GM23338 (cell line): ENCODE results near the gene ATOH8. TPM values are rescaled to one million over a fixed set of nuclear protein-coding genes. Genes with fewer than 3 reads are reported as not detected.

ENCODE experiments used
- ATAC-seq: fragments of 200-7000 bp; cut with Tn5 transposase; 3 replicates; pipeline ENCODE4 v1.9.1; 2020
- DNase-seq: peaks from one replicate; pipeline ENCODE4 v3.0.0-alpha.2; 2015; ENCODE audit warnings: low spot score
- H2AFZ ChIP-seq: fragments of 200-600 bp; sonication (generic); 2 replicates; pipeline ENCODE4 v1.8.0; 2016; ENCODE audit warnings: antibody characterized with exemption, mild to moderate bottlenecking, moderate library complexity
- H3F3A ChIP-seq: fragments of 200-600 bp; sonication (generic); replicated peaks from 2 replicates; pipeline ENCODE4 v1.8.0; 2017; ENCODE audit warnings: antibody characterized with exemption, mixed run types, low read depth
- H3K27ac ChIP-seq: fragments of 200-600 bp; sonication (generic); 2 replicates; pipeline ENCODE4 v1.6.1; 2016; ENCODE audit warnings: low read depth
- H3K27me3 ChIP-seq: fragments of 200-600 bp; sonication (generic); 2 replicates; pipeline ENCODE4 v1.8.0; 2016; ENCODE audit warnings: mild to moderate bottlenecking, mixed run types, moderate library complexity; ENCODE audit not compliant: insufficient read depth
- H3K36me3 ChIP-seq: fragments of 200-600 bp; sonication (generic); 2 replicates; pipeline ENCODE4 v1.8.0; 2016; ENCODE audit warnings: mild to moderate bottlenecking; ENCODE audit not compliant: insufficient read depth
- H3K4me1 ChIP-seq: fragments of 200-600 bp; sonication (generic); 2 replicates; pipeline ENCODE4 v1.8.0; 2016; ENCODE audit warnings: mild to moderate bottlenecking, moderate library complexity; ENCODE audit not compliant: insufficient read depth
- H3K4me2 ChIP-seq: fragments of 200-600 bp; sonication (generic); 2 replicates; pipeline ENCODE4 v1.7.1; 2017; ENCODE audit warnings: mixed run types
- H3K4me3 ChIP-seq: fragments of 200-600 bp; sonication (generic); 2 replicates; pipeline ENCODE4 v1.6.1; 2016; ENCODE audit warnings: mixed run types
- H3K79me2 ChIP-seq: fragments of 200-600 bp; sonication (generic); replicated peaks from 2 replicates; pipeline ENCODE4 v1.8.0; 2017; ENCODE audit warnings: mild to moderate bottlenecking; ENCODE audit not compliant: insufficient read depth
- H3K9me2 ChIP-seq: fragments of 200-600 bp; sonication (generic); 2 replicates; pipeline ENCODE4 v1.8.0; 2017; ENCODE audit not compliant: insufficient read depth
- H4K20me1 ChIP-seq: fragments of 200-600 bp; sonication (generic); replicated peaks from 2 replicates; pipeline ENCODE4 v1.8.0; 2017; ENCODE audit warnings: mild to moderate bottlenecking; ENCODE audit not compliant: insufficient read depth
- H3K27ac Mint-ChIP-seq: 2 replicates; pipeline ENCODE4 v1.8.0; 2020; ENCODE audit warnings: inconsistent platforms, mild to moderate bottlenecking, moderate library complexity, mixed read lengths
- H3K27me3 Mint-ChIP-seq: 3 replicates; pipeline ENCODE4 v1.8.0; 2022; ENCODE audit warnings: low read depth, mild to moderate bottlenecking, moderate library complexity, mixed read lengths, inconsistent platforms; ENCODE audit not compliant: insufficient read depth, poor library complexity
- H3K36me3 Mint-ChIP-seq: 3 replicates; pipeline ENCODE4 v1.8.0; 2021; ENCODE audit warnings: low read depth, mild to moderate bottlenecking, inconsistent platforms, moderate library complexity, mixed read lengths
- H3K4me1 Mint-ChIP-seq: 3 replicates; pipeline ENCODE4 v1.8.0; 2020; ENCODE audit warnings: mild to moderate bottlenecking, inconsistent platforms, mixed read lengths
- H3K4me3 Mint-ChIP-seq: 3 replicates; pipeline ENCODE4 v1.8.0; 2021; ENCODE audit warnings: moderate library complexity, mild to moderate bottlenecking, inconsistent platforms, mixed read lengths
- H3K9me3 Mint-ChIP-seq: 3 replicates; pipeline ENCODE4 v1.8.0; 2020; ENCODE audit warnings: moderate library complexity, mild to moderate bottlenecking, inconsistent platforms, mixed read lengths
- CREB1 ChIP-seq: fragments of 250-450 bp; sonication (Bioruptor Pico); IDR thresholded peaks from 2 replicates; pipeline ENCODE4 v1.5.0; 2020; ENCODE audit warnings: low read depth, mild to moderate bottlenecking, moderate library complexity
- CTCF ChIP-seq, 2 experiments: fragments of 200-600 bp in 1 of 2; sonication (generic) in 1 of 2; conservative IDR thresholded peaks; 2 replicates each; pipeline versions ENCODE4 v1.5.1 to v1.6.1; 2016 to 2017; ENCODE audit warnings: antibody characterized with exemption in 2 of 2, low read depth in 2 of 2, mild to moderate bottlenecking in 2 of 2, moderate library complexity in 1 of 2
- ETS1 ChIP-seq: IDR thresholded peaks from 2 replicates; pipeline ENCODE4 v1.6.1; 2016; ENCODE audit warnings: antibody characterized with exemption
- EZH2 ChIP-seq: fragments of 200-600 bp; sonication (generic); IDR thresholded peaks from one replicate; pipeline ENCODE4 v1.8.0; 2017; ENCODE audit warnings: antibody characterized with exemption, mild to moderate bottlenecking, low read depth; ENCODE audit not compliant: unreplicated experiment
- EZH2phosphoT487 ChIP-seq: fragments of 200-600 bp; sonication (generic); IDR thresholded peaks from one replicate; pipeline ENCODE4 v1.8.1; 2018; ENCODE audit warnings: antibody characterized with exemption; ENCODE audit not compliant: unreplicated experiment
- JUNB ChIP-seq: IDR thresholded peaks from one replicate; pipeline ENCODE4 v1.6.1; 2016; ENCODE audit warnings: antibody characterized with exemption; ENCODE audit not compliant: unreplicated experiment
- NANOG ChIP-seq: IDR thresholded peaks from 2 replicates; pipeline ENCODE4 v1.6.1; 2016; ENCODE audit warnings: antibody characterized with exemption, borderline replicate concordance
- POLR2AphosphoS5 ChIP-seq: IDR thresholded peaks from 2 replicates; pipeline ENCODE4 v1.6.1; 2016; ENCODE audit warnings: antibody characterized with exemption, low read depth
- STAT1 ChIP-seq: IDR thresholded peaks from one replicate; pipeline ENCODE4 v1.6.1; 2016; ENCODE audit warnings: antibody characterized with exemption; ENCODE audit not compliant: unreplicated experiment
- ZNF114 ChIP-seq: fragments of 250-450 bp; sonication (Bioruptor Pico); IDR thresholded peaks from 2 replicates; pipeline ENCODE4 v1.5.0; 2020; ENCODE audit warnings: mild to moderate bottlenecking, moderate library complexity
- ZNF331 ChIP-seq: fragments of 250-450 bp; sonication (Bioruptor Pico); IDR thresholded peaks from 2 replicates; pipeline ENCODE4 v1.5.0; 2020; ENCODE audit warnings: low read depth, mild to moderate bottlenecking, moderate library complexity
- polyA plus RNA-seq: library from polyadenylated mRNA; unstranded; fragments of >200 nt; fragmentation: Nextera tagmentation; extraction: Ambion mirVana; gene quantifications from 2 replicates; pipeline ENCODE4 v1.2.1, GENCODE V29; 2016
- total RNA-seq: library from RNA; depleted of rRNA; stranded (reverse); fragments of >200 nt; shearing (Covaris generic); gene quantifications from 2 replicates; pipeline ENCODE4 v1.2.3, GENCODE V29; 2014
- TF ChIP-seq, protein P1 (sequence below): IDR thresholded peaks from one replicate; pipeline ENCODE4 v1.6.1; 2018; ENCODE audit warnings: antibody characterized with exemption; ENCODE audit not compliant: unreplicated experiment
- TF ChIP-seq, protein P2 (sequence below): fragments of 250-450 bp; sonication (Bioruptor Pico); IDR thresholded peaks from 2 replicates; pipeline ENCODE4 v1.5.0; 2020; ENCODE audit warnings: mild to moderate bottlenecking, moderate library complexity

Gene ATOH8
- total and polyA plus RNA-seq, 2 experiments from 2014 or later = 0.11 to 0.97 TPM

GRCh38 chr2:85823951-85824350, 70.2 kb downstream of the ATOH8 start:
- no peaks in the 10 kb centered on the region for H3F3A ChIP-seq
- ATAC-seq = no peak
- no peaks in the 10 kb centered on the region for H3K79me2 ChIP-seq
- H3K4me2 ChIP-seq = no peak overlapping the region
- 0 out of 2 replicates have a peak, but pooled peaks cover 8% of the 10 kb centered on the region for H3K9me2 ChIP-seq
- no peak for TF ChIP-seq EZH2phosphoT487
- TF ChIP-seq EZH2 = no peak
- no peak for TF ChIP-seq ZNF114 (CRISPR knock-in tag)
- TF ChIP-seq ETS1 = no peak
- TF ChIP-seq STAT1 = no peak
- no peak for TF ChIP-seq CTCF (conservative IDR thresholded peaks at IDR 0.05; ENCODE audit: low read depth in 2 of 2)
- TF ChIP-seq ZNF331 (CRISPR knock-in tag) = no peak
- no peak for TF ChIP-seq CREB1
- TF ChIP-seq, protein P1, sequence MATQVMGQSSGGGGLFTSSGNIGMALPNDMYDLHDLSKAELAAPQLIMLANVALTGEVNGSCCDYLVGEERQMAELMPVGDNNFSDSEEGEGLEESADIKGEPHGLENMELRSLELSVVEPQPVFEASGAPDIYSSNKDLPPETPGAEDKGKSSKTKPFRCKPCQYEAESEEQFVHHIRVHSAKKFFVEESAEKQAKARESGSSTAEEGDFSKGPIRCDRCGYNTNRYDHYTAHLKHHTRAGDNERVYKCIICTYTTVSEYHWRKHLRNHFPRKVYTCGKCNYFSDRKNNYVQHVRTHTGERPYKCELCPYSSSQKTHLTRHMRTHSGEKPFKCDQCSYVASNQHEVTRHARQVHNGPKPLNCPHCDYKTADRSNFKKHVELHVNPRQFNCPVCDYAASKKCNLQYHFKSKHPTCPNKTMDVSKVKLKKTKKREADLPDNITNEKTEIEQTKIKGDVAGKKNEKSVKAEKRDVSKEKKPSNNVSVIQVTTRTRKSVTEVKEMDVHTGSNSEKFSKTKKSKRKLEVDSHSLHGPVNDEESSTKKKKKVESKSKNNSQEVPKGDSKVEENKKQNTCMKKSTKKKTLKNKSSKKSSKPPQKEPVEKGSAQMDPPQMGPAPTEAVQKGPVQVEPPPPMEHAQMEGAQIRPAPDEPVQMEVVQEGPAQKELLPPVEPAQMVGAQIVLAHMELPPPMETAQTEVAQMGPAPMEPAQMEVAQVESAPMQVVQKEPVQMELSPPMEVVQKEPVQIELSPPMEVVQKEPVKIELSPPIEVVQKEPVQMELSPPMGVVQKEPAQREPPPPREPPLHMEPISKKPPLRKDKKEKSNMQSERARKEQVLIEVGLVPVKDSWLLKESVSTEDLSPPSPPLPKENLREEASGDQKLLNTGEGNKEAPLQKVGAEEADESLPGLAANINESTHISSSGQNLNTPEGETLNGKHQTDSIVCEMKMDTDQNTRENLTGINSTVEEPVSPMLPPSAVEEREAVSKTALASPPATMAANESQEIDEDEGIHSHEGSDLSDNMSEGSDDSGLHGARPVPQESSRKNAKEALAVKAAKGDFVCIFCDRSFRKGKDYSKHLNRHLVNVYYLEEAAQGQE = no peak
- TF ChIP-seq POLR2AphosphoS5 = no peak
- no peak for TF ChIP-seq JUNB
- TF ChIP-seq NANOG = no peak
- TF ChIP-seq, protein P2, sequence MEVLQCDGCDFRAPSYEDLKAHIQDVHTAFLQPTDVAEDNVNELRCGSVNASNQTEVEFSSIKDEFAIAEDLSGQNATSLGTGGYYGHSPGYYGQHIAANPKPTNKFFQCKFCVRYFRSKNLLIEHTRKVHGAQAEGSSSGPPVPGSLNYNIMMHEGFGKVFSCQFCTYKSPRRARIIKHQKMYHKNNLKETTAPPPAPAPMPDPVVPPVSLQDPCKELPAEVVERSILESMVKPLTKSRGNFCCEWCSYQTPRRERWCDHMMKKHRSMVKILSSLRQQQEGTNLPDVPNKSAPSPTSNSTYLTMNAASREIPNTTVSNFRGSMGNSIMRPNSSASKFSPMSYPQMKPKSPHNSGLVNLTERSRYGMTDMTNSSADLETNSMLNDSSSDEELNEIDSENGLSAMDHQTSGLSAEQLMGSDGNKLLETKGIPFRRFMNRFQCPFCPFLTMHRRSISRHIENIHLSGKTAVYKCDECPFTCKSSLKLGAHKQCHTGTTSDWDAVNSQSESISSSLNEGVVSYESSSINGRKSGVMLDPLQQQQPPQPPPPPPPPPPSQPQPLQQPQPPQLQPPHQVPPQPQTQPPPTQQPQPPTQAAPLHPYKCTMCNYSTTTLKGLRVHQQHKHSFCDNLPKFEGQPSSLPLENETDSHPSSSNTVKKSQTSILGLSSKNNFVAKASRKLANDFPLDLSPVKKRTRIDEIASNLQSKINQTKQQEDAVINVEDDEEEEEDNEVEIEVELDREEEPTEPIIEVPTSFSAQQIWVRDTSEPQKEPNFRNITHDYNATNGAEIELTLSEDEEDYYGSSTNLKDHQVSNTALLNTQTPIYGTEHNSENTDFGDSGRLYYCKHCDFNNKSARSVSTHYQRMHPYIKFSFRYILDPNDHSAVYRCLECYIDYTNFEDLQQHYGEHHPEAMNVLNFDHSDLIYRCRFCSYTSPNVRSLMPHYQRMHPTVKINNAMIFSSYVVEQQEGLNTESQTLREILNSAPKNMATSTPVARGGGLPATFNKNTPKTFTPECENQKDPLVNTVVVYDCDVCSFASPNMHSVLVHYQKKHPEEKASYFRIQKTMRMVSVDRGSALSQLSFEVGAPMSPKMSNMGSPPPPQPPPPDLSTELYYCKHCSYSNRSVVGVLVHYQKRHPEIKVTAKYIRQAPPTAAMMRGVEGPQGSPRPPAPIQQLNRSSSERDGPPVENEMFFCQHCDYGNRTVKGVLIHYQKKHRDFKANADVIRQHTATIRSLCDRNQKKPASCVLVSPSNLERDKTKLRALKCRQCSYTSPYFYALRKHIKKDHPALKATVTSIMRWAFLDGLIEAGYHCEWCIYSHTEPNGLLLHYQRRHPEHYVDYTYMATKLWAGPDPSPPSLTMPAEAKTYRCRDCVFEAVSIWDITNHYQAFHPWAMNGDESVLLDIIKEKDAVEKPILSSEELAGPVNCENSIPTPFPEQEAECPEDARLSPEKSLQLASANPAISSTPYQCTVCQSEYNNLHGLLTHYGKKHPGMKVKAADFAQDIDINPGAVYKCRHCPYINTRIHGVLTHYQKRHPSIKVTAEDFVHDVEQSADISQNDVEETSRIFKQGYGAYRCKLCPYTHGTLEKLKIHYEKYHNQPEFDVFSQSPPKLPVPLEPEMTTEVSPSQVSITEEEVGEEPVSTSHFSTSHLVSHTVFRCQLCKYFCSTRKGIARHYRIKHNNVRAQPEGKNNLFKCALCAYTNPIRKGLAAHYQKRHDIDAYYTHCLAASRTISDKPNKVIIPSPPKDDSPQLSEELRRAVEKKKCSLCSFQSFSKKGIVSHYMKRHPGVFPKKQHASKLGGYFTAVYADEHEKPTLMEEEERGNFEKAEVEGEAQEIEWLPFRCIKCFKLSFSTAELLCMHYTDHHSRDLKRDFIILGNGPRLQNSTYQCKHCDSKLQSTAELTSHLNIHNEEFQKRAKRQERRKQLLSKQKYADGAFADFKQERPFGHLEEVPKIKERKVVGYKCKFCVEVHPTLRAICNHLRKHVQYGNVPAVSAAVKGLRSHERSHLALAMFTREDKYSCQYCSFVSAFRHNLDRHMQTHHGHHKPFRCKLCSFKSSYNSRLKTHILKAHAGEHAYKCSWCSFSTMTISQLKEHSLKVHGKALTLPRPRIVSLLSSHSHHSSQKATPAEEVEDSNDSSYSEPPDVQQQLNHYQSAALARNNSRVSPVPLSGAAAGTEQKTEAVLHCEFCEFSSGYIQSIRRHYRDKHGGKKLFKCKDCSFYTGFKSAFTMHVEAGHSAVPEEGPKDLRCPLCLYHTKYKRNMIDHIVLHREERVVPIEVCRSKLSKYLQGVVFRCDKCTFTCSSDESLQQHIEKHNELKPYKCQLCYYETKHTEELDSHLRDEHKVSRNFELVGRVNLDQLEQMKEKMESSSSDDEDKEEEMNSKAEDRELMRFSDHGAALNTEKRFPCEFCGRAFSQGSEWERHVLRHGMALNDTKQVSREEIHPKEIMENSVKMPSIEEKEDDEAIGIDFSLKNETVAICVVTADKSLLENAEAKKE (CRISPR knock-in tag) = no peak
- H3K27ac Mint-ChIP-seq = no peak overlapping the region
- no peaks in the 10 kb centered on the region for H3K36me3 ChIP-seq
- H3K4me1 Mint-ChIP-seq = peaks cover 12% of the 10 kb centered on the region
- H3K4me3 Mint-ChIP-seq = no peak overlapping the region
- no peak for DNase-seq
- H4K20me1 ChIP-seq = no peaks in the 10 kb centered on the region
- peaks cover 8% of the 10 kb centered on the region; the same call in 1 of the 2 replicates for H3K4me1 ChIP-seq
- H3K4me3 ChIP-seq = no peak overlapping the region
- no peak overlapping the region for H2AFZ ChIP-seq
- H3K27me3 Mint-ChIP-seq = peaks cover 12% of the 10 kb centered on the region
- no peaks in the 10 kb centered on the region for H3K9me3 Mint-ChIP-seq
- no peak overlapping the region for H3K27ac ChIP-seq
- no peaks in the 10 kb centered on the region for H3K27me3 ChIP-seq
- no peaks in the 10 kb centered on the region for H3K36me3 Mint-ChIP-seq
